HG03159 (cell line): ENCODE data around the gene ANKRD23.
"Not testable (repeated sequence)": the region's sequence is repeated elsewhere in the genome, so short reads cannot be mapped to it uniquely, and the experiment has no call there.

ENCODE experiments used
- ATAC-seq: cut with Tn5 transposase; IDR thresholded peaks from one replicate; pipeline ENCODE4 v1.9.1; 2021; ENCODE audit warnings: mild to moderate bottlenecking, moderate library complexity; ENCODE audit not compliant: unreplicated experiment

The ANKRD23 gene

GRCh38 chr2:96843538-96844268, at the start of gene ANKRD23:
ANKRD23 (minus strand) TSS chr2:96844021; CDS start chr2:96843992, 29 bp downstream.
- no peak for ATAC-seq

GRCh38 chr2:96891591-96892333, 47.9 kb upstream of the ANKRD23 start:
- no peak for ATAC-seq

- ATAC-seq, result no peak
Observed at GRCh38 chr2:96890726-96891385, 47.0 kb upstream of the ANKRD23 start.

GRCh38 chr2:96890252-96890651, 46.4 kb upstream of the ANKRD23 start:
- no peak for ATAC-seq

- not testable (repeated sequence) for ATAC-seq
Observed at GRCh38 chr2:96889502-96889901, 45.7 kb upstream of the ANKRD23 start.

- no peak for ATAC-seq
Observed at GRCh38 chr2:96888072-96889011, 44.5 kb upstream of the ANKRD23 start.

- ATAC-seq, result no peak
Observed at GRCh38 chr2:96887493-96888012, 43.7 kb upstream of the ANKRD23 start.

GRCh38 chr2:96885432-96886347, 41.9 kb upstream of the ANKRD23 start:
- no peak for ATAC-seq

- ATAC-seq, result no peak
Observed at GRCh38 chr2:96884299-96885094, 40.7 kb upstream of the ANKRD23 start.

GRCh38 chr2:96883306-96883705, 39.5 kb upstream of the ANKRD23 start:
- ATAC-seq, result no peak

- ATAC-seq, result no peak
Observed at GRCh38 chr2:96882906-96883305, 39.1 kb upstream of the ANKRD23 start.

GRCh38 chr2:96882230-96882629, 38.4 kb upstream of the ANKRD23 start:
- ATAC-seq, result no peak

GRCh38 chr2:96881349-96882195, 37.8 kb upstream of the ANKRD23 start:
- no peak for ATAC-seq

GRCh38 chr2:96880891-96881273, 37.1 kb upstream of the ANKRD23 start:
- no peak for ATAC-seq

GRCh38 chr2:96879545-96880040, 35.8 kb upstream of the ANKRD23 start:
- ATAC-seq, result no peak

GRCh38 chr2:96878796-96879544, 35.1 kb upstream of the ANKRD23 start:
- ATAC-seq, result no peak

- ATAC-seq, result no peak
Observed at GRCh38 chr2:96878171-96878570, 34.4 kb upstream of the ANKRD23 start.
